Sciatic nerve (tissue), 2 donors: Measurements from ENCODE around the gene MYO6. TPM values are rescaled to one million over a fixed set of nuclear protein-coding genes. Genes with fewer than 3 reads are reported as not detected.
A peak's percentile ranks its signal among the peaks of the same experiment; 100 is the strongest.
"Not testable (repeated sequence)": the region's sequence is repeated elsewhere in the genome, so short reads cannot be mapped to it uniquely, and the experiment has no call there.

ENCODE experiments used
- ATAC-seq: fragments of 200-7000 bp; cut with Tn5 transposase; one replicate; pipeline ENCODE4 v1.9.1; 2020; ENCODE audit warnings: mild to moderate bottlenecking, moderate library complexity
- DNase-seq: peaks from one replicate; pipeline ENCODE4 v3.0.0-alpha.2; 2020; ENCODE audit warnings: low spot score
- intact Hi-C: fragments of 100-400 bp; cut with DNase I; formaldehyde crosslinking; loops from one replicate; pipeline ENCODE4 v1.14.2; 2022
- total RNA-seq: library from RNA; stranded (reverse); fragmentation: NEBNext Ultra II Directional; extraction: Animal tissue kit (Norgen Biotek cat#: 25700); gene quantifications from one replicate; pipeline ENCODE4 v1.2.1, GENCODE V29; 2021
- donor health status: DM: no; HTN: no; CAD: no.
- donor health status: DM: no; HTN: no; CAD: no.

Gene MYO6
- total RNA-seq, 1 donor from 2014 or later, result 29.4 TPM

DNA sequence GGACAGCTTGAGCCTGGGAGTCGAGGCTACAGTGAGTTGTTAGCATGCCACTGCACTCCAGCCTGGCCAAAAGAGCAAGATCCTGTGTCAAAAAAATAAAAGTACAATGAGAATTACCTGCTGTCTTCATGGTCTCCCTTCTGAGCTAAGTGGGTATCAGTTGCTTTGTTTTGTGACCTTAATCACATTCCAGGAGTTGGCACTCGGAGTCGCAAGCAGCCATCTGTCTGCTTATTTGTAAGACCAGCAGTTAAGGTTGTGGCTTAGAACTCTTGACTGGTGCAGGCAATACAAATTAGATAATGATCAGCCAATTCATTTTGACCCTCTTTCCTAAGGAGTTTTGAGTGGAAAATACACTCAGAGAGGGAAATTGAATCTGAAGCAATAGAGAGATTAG lies 114.0 kb downstream of the MYO6 start:
- ATAC-seq, result no peak
- intact Hi-C loops, result no loop called here
- no peak for DNase-seq

DNA sequence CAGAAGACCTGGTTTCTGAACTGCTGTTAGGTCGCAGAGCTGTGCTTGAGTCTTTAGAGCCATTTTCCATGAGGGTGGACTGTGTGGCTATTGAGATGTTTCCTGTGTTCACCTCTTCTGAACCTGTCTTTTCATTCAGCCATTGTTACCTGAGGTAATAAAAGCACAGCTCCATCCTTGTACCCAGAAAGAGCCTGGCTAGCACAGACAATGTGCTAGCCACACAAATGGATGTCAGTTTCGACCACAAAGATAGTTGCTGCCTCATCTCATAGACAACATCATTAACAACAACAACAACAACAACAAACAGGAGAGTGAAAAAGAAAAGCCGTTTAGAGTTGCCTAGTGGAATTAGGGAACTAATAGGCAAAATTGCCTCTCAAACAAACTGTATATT lies 114.7 kb downstream of the MYO6 start:
- ATAC-seq (no peak), DNase-seq (no peak)
- intact Hi-C loops, result no loop called here

- no peak for ATAC-seq
- DNase-seq, result no peak
- intact Hi-C loops, result no loop called here
Measured at GRCh38 chr6:75864446-75864845, 115.4 kb downstream of the MYO6 start.

DNA sequence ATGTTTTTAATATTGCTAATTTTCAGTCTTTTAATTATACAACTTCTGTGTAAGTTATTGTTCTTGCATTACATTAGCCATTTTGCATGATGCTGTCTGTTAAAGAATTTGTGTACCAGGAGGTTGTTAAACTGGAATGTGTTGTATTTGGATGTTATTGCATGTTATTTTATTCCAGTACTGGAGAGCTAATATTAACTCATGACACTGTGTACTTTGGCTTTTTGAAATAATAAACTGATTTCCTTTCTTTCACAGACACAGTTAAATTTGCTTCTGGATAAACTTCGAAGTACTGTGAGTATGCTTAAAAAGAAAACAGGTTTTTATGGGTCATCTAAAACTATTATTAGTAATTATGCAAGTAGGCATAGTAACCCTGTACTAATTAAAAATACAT lies 121.3 kb downstream of the MYO6 start:
- intact Hi-C loops, result no loop called here
- DNase-seq (no peak), ATAC-seq (no peak)

- no peak for ATAC-seq
- DNase-seq, result no peak
- intact Hi-C loops, result no loop called here
Measured at GRCh38 chr6:75874224-75874623, 125.2 kb downstream of the MYO6 start.

DNA sequence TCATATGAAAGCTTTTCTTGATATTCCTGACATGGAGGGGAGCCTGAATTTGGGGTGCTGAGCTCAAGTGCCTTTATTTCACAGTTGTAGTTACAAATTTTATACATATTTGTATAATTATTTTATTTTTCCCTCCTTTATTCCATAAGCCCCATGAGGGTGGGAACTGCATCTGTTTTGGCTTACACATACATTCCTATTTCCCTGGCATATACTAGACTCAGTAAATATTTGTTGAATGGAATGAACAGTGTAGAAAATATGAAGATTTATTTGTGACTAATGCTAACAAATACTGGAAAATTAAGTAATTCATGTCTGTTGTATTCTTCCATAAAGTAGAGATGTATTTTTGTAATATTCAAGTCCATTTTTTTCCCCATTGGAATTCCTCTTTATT lies 127.1 kb downstream of the MYO6 start:
- no peak for ATAC-seq
- intact Hi-C loops, result no loop called here
- DNase-seq, result no peak

GRCh38 chr6:75880305-75880704 lies 131.3 kb downstream of the MYO6 start:
- ATAC-seq (no peak), DNase-seq (no peak)
- intact Hi-C loops, result no loop called here

DNA sequence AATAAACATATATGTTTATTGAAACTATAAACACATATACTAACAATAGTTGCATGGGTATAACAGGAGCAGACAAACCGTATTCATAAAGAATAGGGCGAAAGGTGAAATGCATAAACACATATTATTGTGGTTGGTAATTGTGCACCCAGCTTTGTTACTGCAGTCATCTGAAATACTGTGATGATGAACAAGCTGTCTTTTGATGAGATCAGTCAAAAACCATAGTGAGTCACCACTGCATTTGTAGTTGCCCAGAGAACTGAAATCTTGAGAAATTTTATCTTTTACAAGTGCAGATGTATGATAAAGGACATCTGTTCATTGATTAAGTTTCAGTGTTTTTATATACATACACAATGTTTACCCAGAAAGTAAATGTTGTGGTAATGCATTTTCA lies 133.7 kb downstream of the MYO6 start:
- intact Hi-C loops, result no loop called here
- no peak for DNase-seq
- ATAC-seq, result no peak

DNA sequence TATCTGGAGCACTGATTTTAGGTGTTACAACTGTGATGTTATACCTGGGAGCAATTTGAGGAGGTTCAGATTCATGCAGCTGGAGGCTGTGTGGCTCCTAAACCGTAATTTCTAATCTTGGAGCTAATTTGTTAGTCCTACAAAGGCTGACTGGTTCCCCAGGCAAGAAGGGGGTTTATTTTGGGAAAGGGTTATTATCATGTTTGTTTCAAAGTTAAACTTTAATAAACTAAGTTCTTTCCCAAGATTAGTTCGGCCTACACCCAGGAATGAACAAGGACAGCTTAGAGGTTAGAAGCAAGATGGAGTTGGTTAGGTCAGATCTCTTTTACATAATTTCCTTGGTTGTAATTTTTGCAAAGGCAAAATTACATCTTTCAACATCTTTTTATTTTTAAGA lies 135.8 kb downstream of the MYO6 start:
- intact Hi-C loops, result no loop called here
- ATAC-seq (no peak), DNase-seq (no peak)

GRCh38 chr6:75892384-75892783 lies 143.3 kb downstream of the MYO6 start:
- DNase-seq (no peak), ATAC-seq (no peak)
- intact Hi-C loops, result no loop called here

DNA sequence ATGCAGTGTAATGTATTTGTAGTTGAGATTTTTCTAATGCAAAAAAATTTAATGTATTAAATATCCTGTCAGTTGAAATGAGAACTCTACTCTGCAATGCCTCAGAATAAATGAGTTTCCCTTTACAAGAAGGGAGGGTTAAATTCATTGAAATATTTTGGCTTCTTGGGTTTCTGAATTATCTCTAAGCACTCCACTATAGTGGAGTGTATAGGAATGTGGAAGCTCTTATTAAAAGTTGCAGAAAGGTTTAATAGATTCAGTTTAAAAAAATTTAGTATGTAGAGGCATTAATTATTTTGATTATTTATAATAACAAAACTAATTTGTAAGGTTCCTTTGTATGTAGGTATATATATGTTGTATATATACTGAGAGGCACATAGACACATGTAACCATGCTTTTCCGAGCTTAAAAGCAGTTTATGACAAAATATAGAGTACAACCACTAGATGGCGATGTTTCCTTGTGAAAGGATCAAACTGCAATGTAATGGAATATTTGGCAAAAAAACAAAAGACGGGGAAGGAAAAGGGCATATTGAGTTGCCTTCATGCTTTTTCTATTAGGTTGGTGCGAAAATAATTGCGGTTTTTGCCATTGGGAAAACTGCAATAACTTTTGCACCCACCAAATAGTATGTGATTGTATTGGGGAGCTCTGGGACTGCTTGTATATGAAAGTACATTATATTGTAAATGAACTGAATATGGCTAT lies 144.2 kb downstream of the MYO6 start:
- intact Hi-C loops, result no loop called here
- DNase-seq (no peak), ATAC-seq (peak; percentile 51)

- ATAC-seq, result no peak
- DNase-seq, result no peak
- intact Hi-C loops, result no loop called here
Measured at GRCh38 chr6:75893776-75894152, 144.7 kb downstream of the MYO6 start.

- DNase-seq (no peak), ATAC-seq (no peak)
- intact Hi-C loops, result no loop called here
Measured at GRCh38 chr6:75896526-75896925, 147.5 kb downstream of the MYO6 start.

DNA sequence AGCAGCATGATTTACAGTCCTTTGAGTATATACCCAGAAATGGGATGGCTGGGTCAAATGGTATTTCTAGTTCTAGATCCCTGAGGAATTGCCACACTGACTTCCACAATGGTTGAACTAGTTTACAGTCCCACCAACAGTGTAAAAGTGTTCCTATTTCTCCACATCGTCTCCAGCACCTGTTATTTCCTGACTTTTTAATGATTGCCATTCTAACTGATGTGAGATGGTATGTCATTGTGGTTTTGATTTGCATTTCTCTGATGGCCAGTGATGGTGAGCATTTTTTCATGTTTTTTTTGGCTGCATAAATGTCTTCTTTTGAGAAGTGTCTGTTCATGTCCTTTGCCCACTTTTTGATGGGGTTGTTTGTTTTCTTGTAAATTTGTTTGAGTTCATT lies 151.2 kb downstream of the MYO6 start:
- intact Hi-C loops, DNase-seq, ATAC-seq: not testable (repeated sequence)

GRCh38 chr6:75905129-75905528 lies 156.1 kb downstream of the MYO6 start:
- ATAC-seq, intact Hi-C loops, DNase-seq: not testable (repeated sequence)

DNA sequence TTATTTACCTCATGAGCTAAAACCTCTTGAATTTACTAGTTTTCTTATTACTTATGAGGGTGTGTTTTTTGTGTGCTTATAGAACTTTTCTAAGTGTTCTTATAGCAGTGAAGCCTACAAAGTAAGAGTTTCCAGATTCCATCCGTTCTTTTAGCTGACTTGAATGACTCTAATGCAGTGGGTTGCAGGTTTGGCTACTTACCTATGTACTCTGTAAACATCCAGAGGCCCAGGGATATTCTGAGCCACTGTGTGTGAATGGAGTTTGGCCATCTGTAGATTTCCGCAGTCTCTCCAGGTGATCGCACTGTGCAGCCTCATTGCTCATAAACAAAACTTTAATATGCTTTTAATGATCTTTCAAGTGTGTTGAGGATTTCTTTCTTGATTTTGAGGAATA lies 157.8 kb downstream of the MYO6 start:
- ATAC-seq, result no peak
- no peak for DNase-seq
- intact Hi-C loops, result no loop called here

DNA sequence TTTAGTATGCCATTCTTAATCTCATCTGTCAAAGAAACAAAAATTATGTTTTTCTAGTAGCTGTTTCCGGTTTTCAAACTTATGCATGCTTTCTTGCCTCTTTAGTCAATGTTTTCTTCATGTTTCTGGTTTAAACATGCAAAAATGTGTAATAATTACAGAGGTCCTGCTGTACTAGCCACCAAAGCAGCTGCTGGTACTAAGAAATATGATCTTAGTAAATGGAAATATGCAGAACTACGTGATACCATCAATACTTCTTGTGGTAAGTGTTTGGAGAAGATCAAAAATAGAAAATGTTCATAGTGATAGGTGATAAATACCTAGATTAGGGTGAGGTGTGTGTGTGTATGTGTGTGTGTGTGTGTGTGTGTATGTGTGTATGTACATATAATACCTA lies 158.4 kb downstream of the MYO6 start:
- DNase-seq (no peak), ATAC-seq (no peak)
- intact Hi-C loops, result no loop called here

DNA sequence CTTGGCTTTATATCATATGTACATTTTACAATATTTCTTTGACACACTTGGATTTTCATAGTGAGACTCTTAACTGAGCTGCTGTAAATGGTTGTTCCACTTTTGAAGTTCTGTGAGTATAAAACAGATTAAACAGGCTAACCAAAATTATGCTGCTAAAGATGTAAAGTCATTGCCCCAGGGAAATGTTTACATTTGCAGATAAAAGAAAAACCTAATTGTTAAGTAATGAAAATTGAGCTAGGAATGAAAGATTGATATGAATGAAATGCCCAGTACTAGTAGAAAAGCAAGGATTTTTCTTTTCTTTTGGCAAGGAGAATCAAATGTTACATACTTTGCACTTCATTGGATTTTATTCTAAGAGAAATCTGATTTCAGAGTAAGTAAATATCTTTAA lies 164.0 kb downstream of the MYO6 start:
- DNase-seq (no peak), ATAC-seq (no peak)

DNA sequence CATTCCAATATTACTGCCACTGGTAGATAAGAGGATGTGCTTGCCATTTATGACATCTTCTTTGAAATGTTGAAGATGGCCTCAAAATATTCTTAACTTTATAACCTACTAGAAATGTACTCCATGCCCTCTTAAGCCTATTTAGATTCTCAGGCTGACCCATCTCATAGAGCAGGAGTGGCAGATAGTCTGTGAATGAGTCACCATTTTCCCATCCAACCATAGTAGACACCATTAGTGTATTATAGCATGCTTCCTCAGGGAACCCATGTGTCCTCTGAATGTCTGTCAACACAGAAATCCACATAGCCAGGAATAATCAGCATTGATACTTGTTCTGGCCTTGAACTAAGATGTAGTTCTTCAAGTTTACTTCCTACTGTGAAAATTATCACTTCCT lies 173.2 kb downstream of the MYO6 start:
- no peak for ATAC-seq
- intact Hi-C loops, result no loop called here

More for the DNA sequence above, 164.0 kb downstream of the MYO6 start:
- intact Hi-C loops, result no loop called here

GRCh38 chr6:75926293-75927168 lies 177.5 kb downstream of the MYO6 start:
- intact Hi-C loops, result no loop called here
- DNase-seq, result no peak
- ATAC-seq, result no peak

More for the DNA sequence above, 173.2 kb downstream of the MYO6 start:
- no peak for DNase-seq
